ENCODE results near the gene TSPAN19.
"Not testable (repeated sequence)": the region's sequence is repeated elsewhere in the genome, so short reads cannot be mapped to it uniquely, and the experiment has no call there.

The TSPAN19 gene

GRCh38 chr12:85036234-85036707, at the start of gene TSPAN19, which contains the start of gene LRRIQ1:
Gene TSPAN19, minus strand, starts transcription at chr12:85036277. Its CDS starts 6,331 bp downstream, at chr12:85029946.
Gene LRRIQ1, plus strand, starts transcription at chr12:85036351. Its CDS starts 1,826 bp downstream, at chr12:85038177.
- no peak for DNase-seq

- DNase-seq: no peak
Observed at GRCh38 chr12:85085066-85085465, 49.0 kb upstream of the TSPAN19 start.

- no peak for DNase-seq
Observed at GRCh38 chr12:85076688-85077430, 40.8 kb upstream of the TSPAN19 start.

- DNase-seq: no peak
Observed at GRCh38 chr12:85072826-85073225, 36.7 kb upstream of the TSPAN19 start.

- DNase-seq: no peak
Observed at GRCh38 chr12:85065837-85066482, 29.9 kb upstream of the TSPAN19 start.

GRCh38 chr12:85060916-85061315, 24.8 kb upstream of the TSPAN19 start:
- DNase-seq: no peak

GRCh38 chr12:85059594-85059993, 23.5 kb upstream of the TSPAN19 start:
- no peak for DNase-seq

GRCh38 chr12:85058339-85058738, 22.3 kb upstream of the TSPAN19 start:
- DNase-seq: no peak

- DNase-seq: no peak
Observed at GRCh38 chr12:85057370-85057963, 21.4 kb upstream of the TSPAN19 start.

GRCh38 chr12:85043829-85044228, 7.8 kb upstream of the TSPAN19 start:
- no peak for DNase-seq

- no peak for DNase-seq
Observed at GRCh38 chr12:85041395-85041794, 5.3 kb upstream of the TSPAN19 start.

GRCh38 chr12:85036733-85037132, 656 bp upstream of the TSPAN19 start:
- DNase-seq: no peak

- DNase-seq: no peak
Observed at GRCh38 chr12:85029456-85029855, 6.6 kb downstream of the TSPAN19 start.

- no peak for DNase-seq
Observed at GRCh38 chr12:85018098-85018497, 18.0 kb downstream of the TSPAN19 start.

GRCh38 chr12:85017618-85018017, 18.5 kb downstream of the TSPAN19 start:
- DNase-seq: no peak

- DNase-seq: no peak
Observed at GRCh38 chr12:85017133-85017532, 18.9 kb downstream of the TSPAN19 start.

GRCh38 chr12:85016413-85016812, 19.7 kb downstream of the TSPAN19 start:
- no peak for DNase-seq

GRCh38 chr12:85007836-85008235, 28.2 kb downstream of the TSPAN19 start:
- DNase-seq: no peak

- no peak for DNase-seq
Observed at GRCh38 chr12:85006206-85006605, 29.9 kb downstream of the TSPAN19 start.

- DNase-seq: no peak
Observed at GRCh38 chr12:85005615-85006014, 30.5 kb downstream of the TSPAN19 start.

- DNase-seq: not testable (repeated sequence)
Observed at GRCh38 chr12:85005047-85005446, 31.0 kb downstream of the TSPAN19 start.

GRCh38 chr12:85004204-85004603, 31.9 kb downstream of the TSPAN19 start:
- no peak for DNase-seq

GRCh38 chr12:85002778-85003296, 33.2 kb downstream of the TSPAN19 start:
- DNase-seq: no peak

GRCh38 chr12:85000729-85001128, 35.3 kb downstream of the TSPAN19 start:
- no peak for DNase-seq

Data from activated CD4-positive, CD25-positive, alpha-beta regulatory T cell (primary cell).